Measurements from ENCODE around the gene MVB12B.

MVB12B gene

DNA sequence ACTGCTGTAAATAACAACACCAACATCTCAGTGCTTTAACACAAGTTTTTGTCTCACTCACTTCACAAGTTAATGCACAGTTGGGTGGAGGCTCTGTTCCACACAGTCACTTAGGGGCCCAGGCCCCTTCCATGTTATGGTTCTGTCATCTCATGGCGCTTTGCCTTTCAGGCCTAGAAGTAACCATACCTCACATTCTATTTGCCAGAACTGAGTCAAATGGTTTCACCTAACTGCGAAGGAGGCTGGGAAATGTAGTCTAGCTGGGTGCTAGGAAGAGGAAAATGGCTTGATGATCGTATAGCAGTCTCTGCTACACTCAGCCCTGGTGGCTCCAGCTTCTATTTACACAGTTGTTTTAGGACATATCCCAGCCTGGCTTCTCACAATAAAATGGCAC is 23.1 kb upstream of the MVB12B start:
- no peak for DNase-seq (ENCODE audit: low read depth)

DNA sequence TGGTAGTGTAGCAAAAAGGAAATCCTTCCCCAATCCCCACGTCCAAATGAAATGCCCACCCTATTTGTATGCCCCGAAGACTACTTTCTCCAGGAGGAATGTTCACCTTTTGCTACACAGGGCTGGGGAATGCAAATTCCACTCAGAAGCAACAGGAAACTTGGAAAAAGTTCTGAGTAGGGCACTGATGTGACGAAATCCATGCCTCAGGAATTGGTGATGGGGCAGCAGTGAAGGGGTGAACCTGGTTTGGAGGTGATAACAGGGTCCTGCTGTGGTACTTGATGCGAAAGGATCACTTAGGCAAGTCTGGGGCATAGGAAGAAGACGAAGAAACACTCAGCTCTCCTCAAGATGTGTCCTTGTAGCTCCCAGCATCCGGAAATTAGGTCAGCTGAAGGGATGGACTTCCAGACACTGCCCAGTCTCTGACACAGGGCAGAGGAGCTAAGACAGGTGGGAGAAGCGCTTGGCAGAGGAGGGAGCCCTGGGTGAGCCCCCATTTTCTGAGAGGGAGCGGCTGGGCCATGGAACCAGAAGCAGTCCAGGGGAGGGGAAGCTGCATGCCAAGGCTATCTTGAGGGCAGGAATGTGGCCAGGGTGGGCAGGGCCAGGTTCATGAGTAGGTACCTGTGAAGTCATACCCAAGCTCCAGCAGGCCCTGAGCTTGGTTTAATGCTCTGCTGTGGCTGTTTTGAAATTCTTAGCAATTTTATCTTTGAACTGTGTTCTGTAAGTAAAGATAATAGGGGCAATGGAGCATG is 22.2 kb upstream of the MVB12B start:
- DNase-seq (ENCODE audit: low read depth): no peak

DNA sequence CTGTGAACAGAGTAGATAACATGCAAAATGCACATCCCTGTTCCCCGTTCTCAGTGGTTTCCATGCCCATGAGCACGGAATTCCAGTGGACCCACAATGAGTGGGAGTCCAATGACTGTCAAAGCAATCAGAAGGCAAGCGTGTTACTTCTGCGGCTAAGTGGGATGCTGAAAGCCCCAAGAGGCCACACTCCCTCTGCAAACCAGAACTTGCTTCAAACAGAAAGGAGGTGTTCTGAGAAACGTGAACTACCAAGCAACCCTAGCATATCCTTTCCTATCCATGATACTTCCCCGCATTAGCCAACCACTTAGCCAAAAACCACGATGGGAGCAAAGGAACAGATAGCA is 21.7 kb upstream of the MVB12B start:
- DNase-seq (ENCODE audit: low read depth): no peak

DNA sequence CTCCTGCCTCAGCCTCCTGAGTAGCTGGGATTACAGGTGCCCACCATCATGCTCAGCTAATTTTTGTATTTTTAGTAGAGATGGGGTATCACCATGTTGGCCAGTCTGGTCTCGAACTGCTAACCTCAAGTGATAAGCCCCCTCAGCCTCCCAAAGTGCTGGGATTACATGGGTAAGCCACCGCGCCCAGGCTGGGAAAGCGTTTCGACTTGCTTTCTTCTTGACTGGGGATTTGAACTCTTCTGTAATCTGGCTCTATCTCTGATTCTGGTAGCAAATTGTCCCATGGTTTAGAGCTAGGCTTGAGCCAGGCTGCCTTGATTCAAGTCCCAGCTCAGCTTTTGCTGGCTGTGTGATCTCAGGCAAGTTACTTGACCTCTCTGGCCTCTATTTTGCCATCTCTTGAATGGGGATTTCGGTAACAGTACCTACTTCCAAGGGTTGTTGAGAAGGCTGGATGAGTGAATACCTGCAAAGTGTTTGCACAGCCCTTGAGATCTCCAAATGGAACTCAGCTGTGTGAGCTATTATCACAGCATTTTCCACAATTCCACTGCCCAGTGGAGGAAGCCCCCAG is 20.5 kb upstream of the MVB12B start:
- DNase-seq (ENCODE audit: low read depth): no peak

DNA sequence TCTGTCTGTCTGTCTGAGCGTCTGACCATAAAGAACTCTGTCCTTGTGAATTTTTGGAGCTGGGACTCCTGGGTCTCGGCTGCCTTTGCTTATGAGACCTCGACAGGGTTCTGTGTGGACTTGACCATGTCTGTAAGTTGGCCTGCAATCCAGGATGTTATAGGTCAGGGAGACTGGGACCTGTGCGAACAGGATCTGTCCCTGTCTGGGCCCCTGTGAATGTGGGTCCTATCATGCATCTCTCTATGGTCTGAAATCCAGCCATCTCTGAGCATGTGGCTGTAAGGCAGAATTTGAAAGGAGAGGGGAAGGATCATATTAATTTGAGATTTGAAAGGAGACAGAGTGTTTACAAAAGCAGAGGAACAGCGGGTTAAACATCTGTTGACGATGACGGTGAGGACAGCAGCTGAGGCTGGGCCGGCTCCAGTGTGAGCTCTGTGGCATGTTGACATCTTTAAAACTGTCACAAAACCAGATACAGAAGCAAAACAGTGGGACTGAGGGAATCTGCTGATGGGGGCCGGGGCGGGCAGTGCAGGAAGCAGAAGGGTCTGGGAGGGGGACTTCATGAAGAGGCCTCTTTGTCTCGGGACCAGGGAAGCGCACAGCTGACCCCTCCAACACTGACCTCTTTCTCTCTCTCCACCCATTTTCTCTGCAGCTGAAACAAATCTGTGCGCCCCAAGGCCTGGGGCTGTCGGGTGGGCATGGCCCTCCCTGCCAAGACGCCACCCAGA is 19.1 kb upstream of the MVB12B start:
- no peak for DNase-seq (ENCODE audit: low read depth)

DNA sequence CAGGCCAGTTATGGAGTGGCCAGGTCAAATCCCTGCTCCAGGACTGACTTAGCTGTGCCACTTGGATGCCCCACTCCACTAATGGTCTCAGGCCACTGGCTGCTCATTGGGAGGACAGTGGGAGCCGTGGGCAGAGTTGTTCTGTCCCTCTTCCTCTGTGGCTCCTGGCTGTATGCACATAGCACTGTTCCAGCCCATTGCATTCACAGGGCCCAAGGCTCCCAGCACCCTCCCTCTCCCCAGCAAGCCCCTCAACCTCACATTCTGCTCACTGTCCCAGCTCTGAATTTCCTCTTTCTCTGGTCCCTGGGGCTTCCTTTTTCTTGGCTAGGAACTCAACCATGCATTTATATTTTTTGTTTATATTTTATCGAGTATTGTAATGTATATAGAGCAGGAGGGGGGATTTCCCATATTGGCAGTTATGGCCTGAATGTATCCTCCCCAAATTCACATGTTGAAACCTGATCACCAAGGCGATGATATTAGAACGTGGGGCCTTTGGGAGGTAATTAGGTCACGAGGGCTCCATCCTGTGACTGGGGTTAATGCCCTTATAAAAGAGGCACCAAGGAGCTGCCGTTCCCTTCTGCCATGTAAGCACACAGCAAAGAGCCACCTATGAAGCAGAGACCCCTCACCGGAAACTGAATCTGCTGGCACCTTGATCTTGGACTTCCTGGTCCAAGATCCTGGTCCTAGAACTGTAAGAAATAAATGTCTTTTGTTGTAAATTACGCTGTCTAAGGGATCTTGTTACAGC is 17.0 kb upstream of the MVB12B start:
- DNase-seq (ENCODE audit: low read depth): no peak

DNA sequence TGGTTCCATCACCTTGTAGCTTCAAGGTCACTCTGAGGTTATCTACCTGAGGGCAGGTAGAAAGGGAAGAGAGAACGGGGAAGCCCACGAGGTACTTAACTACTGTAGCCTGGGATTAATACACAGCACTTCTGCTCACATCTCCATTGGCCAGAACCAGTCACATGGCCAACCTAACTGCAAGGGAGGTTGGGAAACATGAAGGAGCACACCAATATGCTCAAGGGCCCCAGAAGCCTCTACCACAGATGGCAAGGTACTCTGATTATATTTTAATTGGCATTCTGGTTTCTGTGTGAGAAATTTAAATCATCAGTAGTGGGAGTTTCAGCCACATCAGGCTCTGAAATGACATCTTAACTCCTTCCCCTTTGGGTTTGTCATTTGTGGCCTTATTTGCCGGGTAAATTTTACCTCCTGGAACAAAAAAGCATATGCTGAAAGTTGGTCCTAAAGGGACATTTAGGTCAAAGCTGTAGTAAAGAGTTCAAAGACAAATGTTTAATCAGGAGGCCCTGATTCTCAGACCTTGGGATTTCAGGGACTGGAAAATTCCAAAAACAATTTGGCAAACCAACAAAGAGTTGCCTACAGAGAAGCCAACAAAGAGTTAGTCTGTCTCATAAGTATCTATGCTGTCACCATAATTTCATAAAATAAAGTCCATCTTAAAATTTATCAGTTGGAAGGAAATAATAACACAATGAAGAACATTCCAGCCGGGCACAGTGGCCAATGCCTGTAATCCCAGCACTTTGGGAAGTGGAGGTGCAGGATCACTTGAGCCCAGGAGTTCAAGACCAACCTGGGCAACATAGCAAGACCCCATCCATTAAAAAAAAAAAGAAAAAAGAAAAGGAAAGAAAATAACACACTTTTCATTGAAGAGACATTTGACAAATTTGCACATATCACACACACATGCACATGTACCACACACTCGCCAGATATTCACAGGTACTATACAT is 13.8 kb upstream of the MVB12B start:
- no peak for DNase-seq (ENCODE audit: low read depth)

DNA sequence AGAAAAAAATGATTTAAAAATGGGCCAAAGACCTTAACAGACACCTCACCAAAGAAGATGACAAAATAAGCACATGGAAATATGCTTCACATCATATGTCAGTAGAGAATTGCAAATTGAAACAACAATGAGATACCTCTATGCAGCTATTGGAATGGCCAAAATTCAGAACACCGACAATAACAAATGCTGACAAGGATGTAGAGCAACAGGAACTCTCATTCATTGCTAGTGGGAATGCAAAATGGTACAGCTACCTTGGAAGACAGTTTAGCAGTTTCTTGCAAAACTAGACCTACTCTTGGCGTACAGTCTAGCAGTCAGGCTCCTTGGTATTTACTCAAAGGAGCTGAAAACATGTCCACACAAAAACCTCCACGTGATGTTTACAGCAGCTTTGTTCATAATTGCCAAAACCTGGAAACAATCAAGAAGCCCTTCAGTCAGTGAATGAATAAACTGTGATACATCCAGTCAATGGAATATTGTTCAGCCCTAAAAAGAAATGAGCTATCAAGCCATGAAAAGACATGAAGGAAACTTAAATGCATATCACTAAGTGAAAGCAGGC is 10.5 kb upstream of the MVB12B start:
- no peak for DNase-seq (ENCODE audit: low read depth)

DNA sequence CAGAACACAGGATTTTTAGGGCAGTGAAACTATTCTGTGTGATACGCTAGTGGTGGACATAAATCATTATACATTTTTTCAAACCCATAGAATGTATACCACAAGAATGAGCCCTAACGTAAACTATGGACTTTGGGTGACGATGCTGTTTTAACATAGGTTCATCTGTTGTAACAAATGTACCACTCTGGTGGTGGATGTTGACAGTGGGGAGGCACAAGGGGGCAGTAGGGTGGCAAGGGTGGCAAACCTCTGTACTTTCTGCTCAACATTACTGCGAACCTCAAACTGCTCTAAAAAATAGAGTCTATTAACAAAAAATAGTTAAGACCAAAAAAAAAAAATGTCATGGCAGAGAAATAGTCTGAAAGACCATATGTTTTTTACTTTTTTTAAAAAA is 9.1 kb upstream of the MVB12B start:
- no peak for DNase-seq (ENCODE audit: low read depth)

DNA sequence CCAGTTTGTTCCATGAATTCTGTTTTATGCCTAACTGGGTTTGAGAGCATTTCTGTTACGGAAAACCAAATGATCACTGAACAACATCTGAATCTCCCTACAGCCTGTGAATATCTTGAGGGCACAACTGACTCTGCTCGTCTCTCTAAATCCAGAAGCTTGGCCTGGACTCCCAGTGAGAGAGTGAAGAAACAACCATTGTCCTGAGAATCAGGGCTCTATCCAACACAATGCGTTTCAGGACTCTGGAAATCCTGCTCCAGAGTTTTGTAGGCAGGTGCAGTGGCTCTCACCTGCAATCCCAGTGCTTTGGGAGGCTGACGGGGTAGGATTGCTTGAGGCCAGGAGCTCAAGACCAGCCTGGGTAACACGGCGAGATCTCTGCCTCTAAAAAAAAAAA is 7.8 kb upstream of the MVB12B start:
- DNase-seq (ENCODE audit: low read depth): no peak

DNA sequence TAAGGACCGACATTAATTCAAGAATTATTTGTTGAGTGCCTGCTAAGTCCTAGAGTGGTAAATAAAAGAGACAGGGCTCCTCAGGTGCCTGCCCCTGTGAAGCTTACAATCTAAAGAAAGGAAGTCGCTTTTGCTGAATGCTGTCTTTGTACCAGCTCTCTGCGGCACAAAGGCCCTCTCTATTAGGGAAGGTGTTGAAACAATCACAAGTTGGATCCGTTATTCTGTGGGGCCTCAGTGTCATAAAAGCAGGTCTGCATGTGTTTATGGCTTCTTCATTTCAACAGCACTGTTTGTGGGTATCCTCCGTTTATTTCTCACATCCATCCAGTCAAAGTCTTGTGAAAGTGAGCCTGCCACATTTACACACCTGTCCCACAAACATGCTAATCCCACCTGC is 7.0 kb upstream of the MVB12B start:
- no peak for DNase-seq (ENCODE audit: low read depth)

DNA sequence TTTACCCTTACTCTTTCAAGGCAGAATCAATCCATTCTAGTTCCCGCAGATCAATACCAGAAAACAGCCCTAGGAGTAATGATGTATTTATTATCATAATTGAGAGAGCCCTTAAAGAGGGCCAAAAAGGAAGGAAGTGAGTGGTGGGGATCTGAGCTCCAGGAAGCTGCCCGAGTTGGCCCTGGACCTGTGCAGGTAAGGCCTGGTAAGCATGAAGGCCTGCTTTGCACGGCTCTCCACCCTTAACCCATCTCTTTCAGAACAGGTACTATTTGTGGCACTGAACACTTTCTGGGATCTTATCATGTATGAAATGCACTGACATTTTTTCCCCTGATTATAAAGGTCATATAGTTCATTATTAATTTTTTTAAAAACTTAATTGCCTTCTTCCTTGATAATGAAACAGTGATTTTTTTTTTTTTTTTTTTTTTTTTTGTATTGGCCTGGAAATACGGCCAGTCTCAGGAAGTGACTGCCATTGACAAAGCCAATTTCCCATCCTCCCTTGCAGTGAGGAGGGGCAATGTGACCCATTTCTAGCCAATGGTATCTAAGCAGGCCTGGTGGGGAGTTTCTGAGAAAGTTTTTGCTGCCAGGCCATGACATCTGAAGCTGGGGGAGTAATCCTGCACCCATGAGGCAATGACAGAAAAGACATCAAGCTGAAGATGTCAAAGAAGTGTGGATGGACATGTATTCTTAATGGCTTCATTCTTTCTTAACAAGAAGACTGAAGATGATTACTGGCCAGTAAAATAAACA is 6.3 kb upstream of the MVB12B start:
- no peak for DNase-seq (ENCODE audit: low read depth)

DNA sequence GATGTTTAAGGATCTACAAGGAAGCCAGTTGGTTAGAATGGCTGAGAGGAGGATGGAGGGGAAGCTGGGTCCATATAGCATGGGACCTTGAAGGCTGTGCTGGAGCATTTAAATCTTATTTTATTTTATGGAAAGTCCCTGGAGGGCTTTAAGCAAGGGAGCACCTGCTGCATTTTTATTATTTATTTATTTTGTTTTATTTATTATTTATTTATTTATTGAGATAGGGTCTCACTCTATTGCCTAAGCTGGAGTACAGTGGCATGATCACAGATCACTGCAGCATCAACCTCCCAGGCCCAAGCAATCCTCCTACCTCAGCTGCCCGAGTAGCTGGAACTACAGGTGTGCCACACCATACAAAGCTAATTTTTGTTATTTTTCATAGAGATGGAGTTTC is 4.9 kb upstream of the MVB12B start:
- DNase-seq (ENCODE audit: low read depth): no peak

DNA sequence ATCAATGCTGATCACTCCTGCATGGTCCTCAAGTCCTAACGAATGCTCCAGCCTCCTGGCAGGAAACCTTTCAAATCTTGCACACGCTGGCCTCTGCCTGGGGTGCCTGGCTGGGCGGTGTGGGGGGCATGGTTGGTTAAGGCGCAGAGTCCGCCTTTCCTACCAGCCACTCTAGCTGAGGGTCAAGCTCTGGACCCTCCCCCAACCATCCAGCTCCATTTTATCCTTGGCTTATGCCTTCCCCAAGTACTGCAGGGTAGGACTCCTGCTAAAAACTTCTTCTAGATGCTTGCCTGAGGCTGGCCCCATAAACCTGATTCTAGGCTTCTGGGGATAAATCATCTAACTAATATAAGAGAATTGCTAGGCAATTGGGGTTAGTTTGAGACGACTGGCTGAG is 808 bp upstream of the MVB12B start:
- DNase-seq (ENCODE audit: low read depth): no peak

DNA sequence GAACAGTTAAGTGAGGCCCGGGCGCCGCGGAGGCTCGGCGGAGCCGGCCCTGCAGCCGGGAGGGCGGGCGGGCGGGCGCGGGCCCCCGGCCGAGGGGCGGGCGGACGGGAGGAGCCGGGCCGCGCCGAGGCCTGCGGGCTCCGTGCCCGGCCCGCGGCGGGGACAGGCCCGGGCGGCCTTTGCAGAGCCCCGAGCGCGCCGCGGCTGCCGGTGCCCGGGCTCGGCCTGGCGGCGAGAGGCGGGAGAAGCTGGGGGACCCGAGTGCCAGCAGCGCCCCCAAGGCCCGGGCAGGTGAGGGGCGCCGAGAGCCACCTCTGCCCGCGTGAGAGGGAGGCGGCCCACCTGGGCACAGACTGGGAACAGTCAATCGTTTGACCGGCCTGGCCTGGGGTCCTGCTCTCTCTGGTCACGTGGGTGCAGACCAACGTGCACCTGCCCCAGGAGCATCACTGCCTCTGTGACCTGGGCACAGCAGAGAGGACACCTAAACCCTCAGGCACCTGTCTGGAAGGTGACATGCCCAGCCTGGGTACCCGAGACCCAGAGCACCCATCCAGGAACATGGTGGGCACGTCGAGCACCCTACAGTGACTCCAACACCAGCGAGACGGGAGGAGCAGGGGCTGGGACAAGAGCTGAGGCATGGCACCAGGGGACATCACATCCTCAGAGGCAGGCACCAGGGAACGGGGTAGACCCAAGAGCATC is 531 bp downstream of the MVB12B start:
- no peak for DNase-seq (ENCODE audit: low read depth)

DNA sequence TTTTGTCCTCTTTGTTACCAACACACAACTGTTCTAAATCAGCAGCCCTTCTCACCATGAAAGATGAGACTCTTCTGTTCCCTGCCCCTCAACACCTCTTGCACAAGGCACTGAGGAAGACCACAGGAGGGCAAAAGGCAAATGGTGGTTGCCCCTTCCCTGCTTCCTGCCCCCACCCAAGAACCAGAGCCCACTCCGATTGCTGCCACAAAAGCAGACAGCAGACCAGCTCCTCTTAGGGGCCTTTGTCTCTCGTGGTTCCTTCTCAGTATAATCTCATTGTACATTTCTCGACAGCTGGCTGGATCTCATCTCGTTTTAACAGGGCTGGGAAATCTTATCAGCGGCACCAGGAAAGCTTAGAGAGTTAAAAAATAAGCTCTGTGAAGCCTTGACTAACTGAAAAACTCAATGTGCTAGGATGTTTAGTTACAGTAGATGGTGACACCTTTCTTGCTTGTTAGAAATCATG is 1.1 kb downstream of the MVB12B start:
- DNase-seq (ENCODE audit: low read depth): no peak

DNA sequence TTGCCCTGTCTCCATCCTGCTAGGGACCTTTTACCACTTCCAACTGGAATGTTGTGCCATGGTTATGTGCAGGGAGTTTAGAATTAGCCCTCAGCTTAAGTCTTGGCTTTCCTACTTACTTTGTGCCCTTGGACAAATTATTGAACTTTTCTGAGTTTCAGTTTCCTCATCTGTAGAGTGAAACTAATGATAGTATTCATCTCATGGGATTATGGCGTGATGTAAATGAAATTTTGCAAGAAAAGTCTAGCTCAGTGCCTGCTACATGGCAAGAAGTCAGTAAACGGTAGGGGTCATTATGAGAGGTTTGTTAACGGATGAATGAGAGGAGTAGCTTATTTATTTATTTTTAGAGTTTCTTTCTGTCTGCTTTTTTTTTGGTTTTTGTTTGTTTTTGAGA is 1.8 kb downstream of the MVB12B start:
- no peak for DNase-seq (ENCODE audit: low read depth)

DNA sequence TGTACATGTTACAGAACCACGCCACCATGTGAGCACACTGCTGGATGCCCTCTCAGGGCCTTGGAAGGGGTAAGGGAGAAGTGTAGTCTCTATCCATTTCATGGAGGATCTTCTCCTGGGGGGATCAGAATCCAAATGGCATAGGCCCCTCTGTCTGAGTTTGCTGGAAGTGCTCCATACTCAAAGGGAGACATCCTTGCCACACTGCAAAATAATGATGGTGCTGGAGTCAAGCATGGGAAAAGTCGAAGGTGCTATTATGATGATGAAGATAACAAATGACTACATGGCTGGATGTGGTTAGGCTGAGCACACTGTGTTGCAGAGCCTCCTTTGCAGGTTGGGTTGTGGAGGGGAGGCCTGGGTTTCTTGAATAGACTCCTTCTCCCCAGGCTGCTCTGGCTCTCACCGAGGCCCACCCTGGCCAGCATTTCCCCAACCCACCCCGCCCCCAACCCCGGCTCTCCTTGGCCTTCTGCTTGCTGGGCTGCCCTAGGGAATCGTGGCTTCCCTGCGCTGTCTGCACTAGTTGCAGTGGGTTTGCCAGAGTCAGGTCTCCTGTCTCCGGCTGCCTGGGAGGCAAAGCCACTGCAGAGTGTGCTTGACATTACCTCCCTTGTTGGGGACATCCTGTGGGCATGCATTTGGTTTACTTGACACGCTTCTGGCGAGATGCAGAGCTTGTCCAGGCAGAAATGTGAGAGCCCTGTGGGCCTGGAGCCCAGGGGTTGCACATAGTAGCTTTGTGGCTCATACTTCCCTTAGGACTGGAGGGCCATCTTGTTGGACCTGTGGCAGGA is 3.0 kb downstream of the MVB12B start:
- DNase-seq (ENCODE audit: low read depth): no peak

DNA sequence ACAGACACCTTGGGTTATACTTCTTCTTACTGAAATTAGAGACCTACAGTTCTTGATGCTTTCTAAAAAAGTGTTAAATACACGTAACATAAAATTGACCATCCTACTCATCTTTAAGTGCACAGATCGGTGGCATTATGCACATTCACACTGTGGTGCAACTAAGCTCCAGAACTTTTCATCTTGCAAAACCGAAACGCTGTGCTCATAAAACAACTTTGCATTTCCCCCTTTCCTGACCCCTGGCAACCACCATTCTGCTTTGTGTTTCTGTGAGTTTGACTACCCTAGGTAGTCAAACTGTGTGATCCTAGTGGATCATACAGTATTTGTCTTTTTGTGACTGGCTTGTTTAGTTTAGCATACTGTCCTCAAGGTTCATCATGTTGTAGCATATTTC is 3.9 kb downstream of the MVB12B start:
- DNase-seq (ENCODE audit: low read depth): no peak
